CD4-positive, alpha-beta T cell (primary cell): ENCODE data around the gene FXR1. TPM values are rescaled to one million over a fixed set of nuclear protein-coding genes. Genes with fewer than 3 reads are reported as not detected.
"Not testable (repeated sequence)": the region's sequence is repeated elsewhere in the genome, so short reads cannot be mapped to it uniquely, and the experiment has no call there.

Source experiments
- ATAC-seq: fragments of 200-7000 bp; cut with Tn5 transposase; one replicate; pipeline ENCODE4 v1.10.0; 2022; ENCODE audit warnings: mild to moderate bottlenecking; ENCODE audit not compliant: poor library complexity
- CTCF ChIA-PET: fragments of 350-600 bp; sonication (Branson Sonifier 250); formaldehyde crosslinking; loops from one replicate; lab custom pipeline; 2021; ENCODE audit warnings: antibody characterized with exemption, inconsistent platforms; lab: Charles Lee
- POLR2A ChIA-PET: fragments of 350-600 bp; sonication (Branson Sonifier 250); formaldehyde crosslinking; loops from one replicate; lab custom pipeline; 2021; ENCODE audit warnings: antibody characterized with exemption, inconsistent platforms; lab: Charles Lee
- DNase-seq, 14 experiments: peaks; one replicate each; pipeline ENCODE4 v3.0.0-alpha.2; 2013 to 2020; ENCODE audit warnings: mixed read lengths in 2 of 14
- H3K27ac ChIP-seq, 2 donors: one replicate each; pipeline versions ENCODE4 v1.5.1 to v1.7.0; 2013; ENCODE audit warnings: low read length in 2 of 2, low read depth in 1 of 2, mild to moderate bottlenecking in 1 of 2
- H3K27me3 ChIP-seq, 2 experiments: 1 replicate in 1 of 2; 2 replicates in 1 of 2; pipeline versions ENCODE4 v1.6.1 to v1.7.0; 2013; ENCODE audit warnings: low read length in 2 of 2, control low read depth in 1 of 2, mild to moderate bottlenecking in 1 of 2, moderate library complexity in 1 of 2; ENCODE audit not compliant: insufficient read depth in 2 of 2, control insufficient read depth in 1 of 2
- H3K36me3 ChIP-seq: one replicate; pipeline ENCODE4 v1.6.1; 2013; ENCODE audit warnings: low read length, control low read depth; ENCODE audit not compliant: insufficient read depth
- H3K4me1 ChIP-seq: one replicate; pipeline ENCODE4 v1.6.1; 2013; ENCODE audit warnings: low read length, control low read depth; ENCODE audit not compliant: insufficient read depth
- H3K4me3 ChIP-seq: one replicate; pipeline ENCODE4 v1.5.1; 2013; ENCODE audit warnings: mild to moderate bottlenecking, low read length, moderate library complexity
- H3K9me3 ChIP-seq, 2 experiments: 1 replicate in 1 of 2; 2 replicates in 1 of 2; pipeline versions ENCODE4 v1.6.1 to v1.7.0; 2013; ENCODE audit warnings: low read length in 2 of 2, mild to moderate bottlenecking in 2 of 2, control low read depth in 1 of 2, moderate library complexity in 1 of 2; ENCODE audit not compliant: control insufficient read depth in 1 of 2, insufficient read depth in 1 of 2
- H3K27ac Mint-ChIP-seq: one replicate; pipeline ENCODE4 v1.8.0; 2020; ENCODE audit warnings: mixed read lengths
- H3K27me3 Mint-ChIP-seq: one replicate; pipeline ENCODE4 v1.8.0; 2021; ENCODE audit warnings: mixed read lengths
- H3K36me3 Mint-ChIP-seq: one replicate; pipeline ENCODE4 v1.8.0; 2021; ENCODE audit warnings: low read depth, mixed read lengths
- H3K4me1 Mint-ChIP-seq: one replicate; pipeline ENCODE4 v1.8.0; 2021; ENCODE audit warnings: low read depth, mixed read lengths
- H3K4me3 Mint-ChIP-seq: one replicate; pipeline ENCODE4 v1.8.0; 2020; ENCODE audit warnings: mild to moderate bottlenecking, mixed read lengths
- H3K9me3 Mint-ChIP-seq: one replicate; pipeline ENCODE4 v1.8.0; 2020; ENCODE audit warnings: mixed read lengths
- CTCF ChIP-seq: fragments of 200-600 bp; IDR thresholded peaks from one replicate; pipeline ENCODE4 v1.8.0; 2022; ENCODE audit warnings: antibody characterized with exemption, mild to moderate bottlenecking
- intact Hi-C, 2 experiments: fragments of 100-400 bp; cut with DNase I in 1 of 2; cut with micrococcal nuclease in 1 of 2; formaldehyde crosslinking; loops; one replicate each; pipeline versions ENCODE4 v1.15.1 to v1.9.0; 2023 to 2025; cut with DNase I, micrococcal nuclease
- polyA plus RNA-seq, 2 donors: library from polyadenylated mRNA; unstranded; fragments of 120-200 nt; gene quantifications; one replicate each; pipeline ENCODE4 v1.2.1, GENCODE V29; 2013
- total RNA-seq, 174 experiments: library from RNA in 2 of 174; stranded (reverse) in 2 of 174; gene quantifications; one replicate each; pipeline ENCODE4 v1.2.3 and lab custom pipeline; 2021 to 2026

The FXR1 gene
- 100 to 1,000 TPM; 172 to 174 TPM for total RNA-seq
- 103 TPM for polyA plus RNA-seq (2013, experiment 1 of 2)
- polyA plus RNA-seq (2013, experiment 2 of 2), result 125 TPM
- total RNA-seq (lab: John Stamatoyannopoulos, UW), result 100 to 246 (median 158) reads per million in 172 experiments

GRCh38 chr3:180912304-180913296 lies at the start of gene FXR1:
FXR1 (plus strand) TSS chr3:180912670; CDS start chr3:180912686, 16 bp downstream.
- no peaks in the 10 kb centered on the region for H3K9me3 Mint-ChIP-seq
- H3K4me1 ChIP-seq, result peaks cover 29% of the 10 kb centered on the region
- H3K4me1 Mint-ChIP-seq, result peaks cover 65% of the 10 kb centered on the region
- ChIA-PET CTCF (interaction anchor here (0.7 to 1.5 kb wide), 13 partner anchors 13 to 1297 kb away, joined by 3 to 6 read pairs (median 4); no protein-coding TSS in a partner anchor), POLR2A (interaction anchor here (0.6 to 4.1 kb wide), 15 partner anchors 10 to 593 kb away, joined by 3 to 41 read pairs (median 4); partner anchors contain the start of genes DNAJC19 and TTC14)
- peaks cover 13% of the 10 kb centered on the region for H3K36me3 ChIP-seq
- H3K27me3 Mint-ChIP-seq, result no peaks in the 10 kb centered on the region
- intact Hi-C loops, result loop anchor here (1.0 to 10.0 kb wide), 6 partner anchors 75 to 1882 kb away; partner anchors contain the start of genes TTC14 (in 2 of the 2), ATP11B (in 1 of the 2), DNAJC19 (in 1 of the 2) and ZNF639 (in 1 of the 2)
- peak within 1 kb of the TSS; percentile 97 for H3K4me3 Mint-ChIP-seq
- H3K9me3 ChIP-seq, result no peaks in the 10 kb centered on the region
- H3K27ac Mint-ChIP-seq, result peak within 1 kb of the TSS; percentile 94
- peak within 1 kb of the TSS; percentile 89 to 94 for H3K27ac ChIP-seq
- TF ChIP-seq CTCF, result peak; percentile 68
- no peaks in the 10 kb centered on the region for H3K27me3 ChIP-seq
- peak within 1 kb of the TSS; percentile 98 for H3K4me3 ChIP-seq
- ATAC-seq (peak; percentile 90), DNase-seq (peak; percentile 79 to 94 (median 85))
- H3K36me3 Mint-ChIP-seq, result peaks cover 49% of the 10 kb centered on the region

GRCh38 chr3:180870008-180870699 lies 42.3 kb upstream of the FXR1 start:
- Histone ChIP-seq H3K27me3 (peaks cover 16 to 22% of the 10 kb centered on the region in 2 experiments), H3K9me3 (no peaks in the 10 kb centered on the region), H3K4me3 (no peak overlapping the region), H3K4me1 (peaks cover 5% of the 10 kb centered on the region), H3K27ac (no peak overlapping the region), H3K36me3 (no peaks in the 10 kb centered on the region)
- no peak overlapping the region for H3K4me3 Mint-ChIP-seq
- no peaks in the 10 kb centered on the region for H3K36me3 Mint-ChIP-seq
- intact Hi-C loops, result no loop called here
- peaks cover 6% of the 10 kb centered on the region for H3K4me1 Mint-ChIP-seq
- no peaks in the 10 kb centered on the region for H3K9me3 Mint-ChIP-seq
- peaks cover 64% of the 10 kb centered on the region for H3K27me3 Mint-ChIP-seq
- ATAC-seq (no peak), DNase-seq (no peak)
- TF ChIP-seq CTCF, result no peak
- no peak overlapping the region for H3K27ac Mint-ChIP-seq
- ChIA-PET POLR2A (no interaction called here), CTCF (no interaction called here)

- ATAC-seq, result no peak
- Mint-ChIP-seq H3K4me1 (peaks cover 6% of the 10 kb centered on the region), H3K27ac (no peak overlapping the region), H3K9me3 (no peaks in the 10 kb centered on the region), H3K4me3 (no peak overlapping the region), H3K27me3 (peaks cover 73% of the 10 kb centered on the region), H3K36me3 (no peaks in the 10 kb centered on the region)
- no peaks in the 10 kb centered on the region for H3K36me3 ChIP-seq
- CTCF ChIA-PET, result no interaction called here
- no peak overlapping the region for H3K4me3 ChIP-seq
- no peaks in the 10 kb centered on the region for H3K9me3 ChIP-seq
- no peak for TF ChIP-seq CTCF
- POLR2A ChIA-PET, result no interaction called here
- peaks cover 16 to 22% of the 10 kb centered on the region in 2 experiments for H3K27me3 ChIP-seq
- no peak overlapping the region for H3K27ac ChIP-seq
- DNase-seq, result no peak
- H3K4me1 ChIP-seq, result peaks cover 5% of the 10 kb centered on the region
- intact Hi-C loops, result no loop called here
These were observed 40.6 kb upstream of the FXR1 start for GRCh38 chr3:180871901-180872300.

- H3K9me3 Mint-ChIP-seq, POLR2A ChIA-PET, H3K36me3 ChIP-seq, H3K27ac Mint-ChIP-seq, H3K4me3 ChIP-seq, ATAC-seq, H3K27ac ChIP-seq, intact Hi-C loops, H3K9me3 ChIP-seq, H3K4me3 Mint-ChIP-seq, H3K4me1 ChIP-seq, H3K4me1 Mint-ChIP-seq, DNase-seq, H3K36me3 Mint-ChIP-seq, CTCF ChIA-PET: not testable (repeated sequence)
- H3K27me3 Mint-ChIP-seq, result peaks cover 76% of the 10 kb centered on the region
- peaks cover 16 to 22% of the 10 kb centered on the region in 2 experiments for H3K27me3 ChIP-seq
These were observed 40.0 kb upstream of the FXR1 start for GRCh38 chr3:180872430-180872829.
